Right lobe of liver (tissue), 6 donors: Measurements from ENCODE around the gene PKLR. TPM values are rescaled to one million over a fixed set of nuclear protein-coding genes. Genes with fewer than 3 reads are reported as not detected.

Source experiments
- ATAC-seq, 4 donors: fragments of 200-7000 bp; cut with Tn5 transposase; one replicate each; pipeline ENCODE4 v1.9.1; 2020; ENCODE audit warnings: mild to moderate bottlenecking in 4 of 4, moderate library complexity in 4 of 4
- DNase-seq, 3 donors: peaks; one replicate each; pipeline ENCODE4 v3.0.0-alpha.2; 2020
- H3K27ac ChIP-seq, 3 donors: fragments of 200-600 bp; one replicate each; pipeline ENCODE4 v1.8.0; 2022
- H3K27me3 ChIP-seq, 2 donors: fragments of 200-600 bp; one replicate each; pipeline ENCODE4 v1.8.0; 2022
- H3K36me3 ChIP-seq, 4 donors: fragments of 200-600 bp; sonication (generic) in 1 of 4; one replicate each; pipeline versions ENCODE4 v1.5.1 to v1.8.0; 2017 to 2022; ENCODE audit warnings: control low read depth in 1 of 4
- H3K4me1 ChIP-seq, 4 donors: fragments of 200-600 bp; sonication (generic) in 1 of 4; one replicate each; pipeline versions ENCODE4 v1.5.1 to v1.8.0; 2017 to 2022; ENCODE audit warnings: control low read depth in 1 of 4
- H3K4me3 ChIP-seq, 3 donors: fragments of 200-600 bp; one replicate each; pipeline ENCODE4 v1.8.0; 2022
- H3K9me3 ChIP-seq, 4 donors: fragments of 200-600 bp; sonication (generic) in 1 of 4; one replicate each; pipeline versions ENCODE4 v1.5.1 to v1.8.0; 2017 to 2022; ENCODE audit warnings: control low read depth in 1 of 4
- CTCF ChIP-seq, 4 donors: fragments of 200-600 bp in 3 of 4; fragments of 450-650 bp in 1 of 4; IDR thresholded peaks; one replicate each; pipeline versions ENCODE4 v1.5.1 to v1.8.0; 2016 to 2022; ENCODE audit warnings: antibody characterized with exemption in 4 of 4, mild to moderate bottlenecking in 2 of 4
- POLR2A ChIP-seq: fragments of 450-650 bp; IDR thresholded peaks from one replicate; pipeline ENCODE4 v1.6.1; 2017; ENCODE audit warnings: antibody characterized with exemption, mild to moderate bottlenecking
- WGBS: methylation state at CpG from one replicate; pipeline ENCODE4 v1.1.6; 2018; ENCODE audit warnings: low coverage, low lambda C conversion rate; ENCODE audit not compliant: insufficient coverage; ENCODE audit errors: missing lambda C conversion rate; 5-methylcytosine and 5-hydroxymethylcytosine counted together
- intact Hi-C, 2 donors: fragments of 100-400 bp; cut with DNase I; formaldehyde crosslinking; loops; one replicate each; pipeline versions ENCODE4 v1.11.2 to v1.14.1; 2022
- long read RNA-seq: library from polyadenylated mRNA; unstranded; transcript quantifications from one replicate; pipeline ENCODE4 v2.0.0, GENCODE V29; 2019
- total RNA-seq, 6 experiments: library from RNA; depleted of rRNA in 2 of 6; stranded (reverse); fragments of >200 nt in 2 of 6; fragmentation: NEBNext Ultra II Directional in 3 of 6; extraction: Animal tissue kit (Norgen Biotek cat#: 25700) in 3 of 6; gene quantifications; one replicate each; pipeline versions ENCODE4 v1.1.0 to v1.2.4, GENCODE V29; 2016 to 2023
- donor health status: DM: no; HTN: yes; CAD: no.
- donor health status: DM: no; HTN: no; CAD: no.
- donor health status: DM: no; HTN: no; CAD: no.
- donor health status: DM: no; HTN: yes; CAD: no.
- donor health status: DM: no; HTN: yes; CAD: no.

Gene PKLR
- total RNA-seq, result 10 to 100 TPM; 27.0 to 95.3 (median 36.1) TPM
- long read RNA-seq, partial matches to known transcripts, result 0 of 4 reads
- long read RNA-seq, other reads (novel, unspliced or antisense), result 3 of 4 reads

DNA sequence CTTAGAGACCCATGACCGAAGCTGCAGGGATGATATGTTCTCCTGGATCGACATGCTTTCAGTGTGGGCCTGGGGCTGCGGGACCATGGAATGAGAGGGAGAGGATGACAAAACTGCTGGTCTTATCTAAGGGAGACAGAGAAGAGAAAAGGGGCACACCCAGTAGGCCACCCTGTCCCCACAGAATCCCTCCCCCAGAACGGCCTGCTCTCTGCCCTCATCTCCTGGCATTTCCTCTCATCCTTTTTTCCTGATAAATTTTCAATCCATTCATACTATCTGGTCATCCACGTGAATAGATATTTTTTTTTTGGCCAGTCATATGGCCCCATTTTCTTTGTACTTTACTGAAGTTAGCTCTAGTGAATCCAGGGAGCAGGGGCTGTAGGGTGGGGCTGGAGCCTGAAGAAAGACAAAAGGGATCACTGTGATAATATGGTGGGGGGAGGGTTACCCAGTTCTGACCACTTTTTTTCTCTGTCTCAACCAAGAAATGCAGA, at the start of gene PKLR:
Gene PKLR (minus strand): TSS at position 97 of the 500 bp plus-strand sequence. CDS start 43 bp downstream, at position 54.
- DNase-seq (no peak), ATAC-seq (no peak)
- H3K4me3 ChIP-seq, result peak within 1 kb of the TSS in 2 of 3 donors; percentile 37 to 42
- WGBS, result 38% methylated on average over 4 of the region's 5 CpGs
- no peaks in the 10 kb centered on the region for H3K9me3 ChIP-seq
- peaks cover 0 to 21% (median 5%) of the 10 kb centered on the region in 4 donors for H3K4me1 ChIP-seq
- no peak for TF ChIP-seq POLR2A
- TF ChIP-seq CTCF (IDR thresholded peaks at IDR 0.05), result no peak
- intact Hi-C loops, result no loop called here
- H3K27ac ChIP-seq, result peak within 1 kb of the TSS; percentile 44 to 89 (median 79)
- no peaks in the 10 kb centered on the region for H3K27me3 ChIP-seq
- no peaks in the 10 kb centered on the region for H3K36me3 ChIP-seq

DNA sequence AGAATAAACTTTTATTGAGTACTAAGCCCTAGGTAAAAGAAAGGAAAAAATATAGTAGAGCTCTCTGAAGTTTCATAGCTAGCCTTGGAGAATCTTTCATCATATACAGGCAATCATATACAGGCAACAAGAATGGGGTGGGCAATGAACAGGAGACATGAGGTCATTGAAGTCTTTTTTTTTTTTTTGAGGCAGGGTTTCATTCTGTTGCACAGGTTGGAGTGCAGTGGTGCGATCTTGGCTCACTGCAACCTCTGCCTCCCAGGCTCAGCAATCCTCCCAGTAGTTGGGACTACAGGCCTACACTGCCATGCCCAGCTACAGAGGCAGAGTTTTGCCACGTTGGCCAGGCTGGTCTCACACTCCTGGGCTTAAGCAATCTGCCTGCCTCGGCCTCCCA, 41.6 kb upstream of the PKLR start:
- DNase-seq (no peak), ATAC-seq (no peak)
- WGBS, result 100% methylated on average over 1 of the region's 3 CpGs
- no peak overlapping the region for H3K4me3 ChIP-seq
- no peaks in the 10 kb centered on the region for H3K4me1 ChIP-seq
- peaks cover 7 to 98% (median 46%) of the 10 kb centered on the region in 4 donors for H3K36me3 ChIP-seq
- no peak overlapping the region for H3K27ac ChIP-seq
- intact Hi-C loops, result no loop called here
- TF ChIP-seq CTCF (IDR thresholded peaks at IDR 0.05) (no peak), POLR2A (no peak)
- no peaks in the 10 kb centered on the region for H3K9me3 ChIP-seq
- H3K27me3 ChIP-seq, result no peaks in the 10 kb centered on the region

DNA sequence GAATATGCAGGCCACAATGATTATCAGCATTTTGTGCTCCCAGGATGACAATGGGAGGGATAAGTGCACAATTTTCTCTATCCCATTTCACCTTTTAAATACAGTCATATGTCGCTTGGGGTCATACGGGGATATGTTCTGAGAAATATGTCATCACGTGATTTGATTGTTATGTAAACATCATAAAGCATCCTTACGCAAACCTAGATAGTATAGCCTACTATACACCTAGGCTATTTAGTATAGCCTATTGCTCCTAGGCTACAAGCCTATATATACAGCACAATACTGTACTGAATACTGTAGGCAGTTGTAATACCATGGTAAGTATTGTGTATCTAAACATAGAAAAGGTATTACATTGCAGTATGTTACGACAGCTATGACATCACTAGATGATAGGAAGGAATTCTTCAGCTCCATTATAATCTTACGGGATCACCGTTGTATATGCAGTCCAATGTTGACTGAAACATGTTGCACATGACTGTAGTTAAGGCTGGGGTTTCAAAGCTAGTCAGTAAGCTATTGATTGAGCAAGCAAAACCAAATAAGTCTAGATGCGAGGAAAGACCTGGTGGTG, 38.4 kb upstream of the PKLR start:
- no peak overlapping the region for H3K4me3 ChIP-seq
- H3K9me3 ChIP-seq, result no peaks in the 10 kb centered on the region
- H3K27me3 ChIP-seq, result no peaks in the 10 kb centered on the region
- H3K27ac ChIP-seq, result no peak overlapping the region
- intact Hi-C loops, result no loop called here
- ATAC-seq (no peak), DNase-seq (no peak)
- TF ChIP-seq CTCF (IDR thresholded peaks at IDR 0.05), result no peak
- TF ChIP-seq POLR2A, result no peak
- H3K4me1 ChIP-seq, result no peaks in the 10 kb centered on the region
- WGBS, result 82% methylated on average over 8 of the region's 8 CpGs
- peaks cover 4 to 91% (median 39%) of the 10 kb centered on the region in 4 donors for H3K36me3 ChIP-seq

DNA sequence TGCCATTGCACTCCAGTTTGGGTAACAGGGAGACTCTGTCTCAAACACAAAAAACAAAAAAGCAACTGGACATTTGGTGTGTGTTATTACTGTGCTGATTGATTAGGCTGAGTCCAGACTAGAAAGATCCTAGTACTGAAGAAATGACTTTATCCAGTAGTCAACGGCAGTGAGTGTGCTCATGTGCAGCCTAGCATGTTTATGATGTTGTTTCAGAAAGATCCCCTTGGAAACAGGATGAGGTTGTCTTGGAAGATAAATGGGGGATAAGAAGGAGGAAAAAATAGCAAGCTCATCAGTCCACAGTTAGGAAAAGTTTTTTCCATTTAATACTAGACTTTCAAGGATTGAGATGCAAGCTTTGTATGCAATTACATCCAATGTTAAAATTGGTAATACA, 33.7 kb upstream of the PKLR start:
- DNase-seq (no peak), ATAC-seq (no peak)
- Histone ChIP-seq H3K27ac (no peak overlapping the region), H3K36me3 (peaks cover 4 to 61% (median 17%) of the 10 kb centered on the region in 4 donors), H3K4me3 (no peak overlapping the region), H3K9me3 (no peaks in the 10 kb centered on the region), H3K4me1 (peaks cover 0 to 6% (median 0%) of the 10 kb centered on the region in 4 donors), H3K27me3 (no peaks in the 10 kb centered on the region)
- WGBS, result 44% methylated on average over 1 of the region's 1 CpG
- intact Hi-C loops, result no loop called here
- TF ChIP-seq POLR2A (no peak), CTCF (IDR thresholded peaks at IDR 0.05) (no peak)
